Non-pigmented ciliary epithelial cell (primary cell): ENCODE data around the gene SMC4.

Source experiments
- DNase-seq: peaks from one replicate; pipeline ENCODE4 v3.0.0-alpha.2; 2010; ENCODE audit warnings: low read depth

The SMC4 gene

GRCh38 chr3:160395297-160395696, 4.2 kb upstream of the SMC4 start:
- DNase-seq = no peak

GRCh38 chr3:160398820-160399124, 678 bp upstream of the SMC4 start:
- DNase-seq = no peak

GRCh38 chr3:160400030-160400701, 716 bp downstream of the SMC4 start:
- no peak for DNase-seq

GRCh38 chr3:160400702-160401150, 1.3 kb downstream of the SMC4 start:
- DNase-seq = no peak

GRCh38 chr3:160401291-160402095, 2.0 kb downstream of the SMC4 start:
- DNase-seq = no peak

GRCh38 chr3:160402221-160403027, 3.0 kb downstream of the SMC4 start:
- no peak for DNase-seq

GRCh38 chr3:160403028-160403545, 3.6 kb downstream of the SMC4 start:
- DNase-seq = no peak

- no peak for DNase-seq
Observed at GRCh38 chr3:160403796-160404470, 4.5 kb downstream of the SMC4 start.

GRCh38 chr3:160409812-160410610, 10.6 kb downstream of the SMC4 start:
- no peak for DNase-seq

GRCh38 chr3:160412477-160412876, 13.0 kb downstream of the SMC4 start:
- no peak for DNase-seq

- no peak for DNase-seq
Observed at GRCh38 chr3:160413613-160414248, 14.3 kb downstream of the SMC4 start.

GRCh38 chr3:160417311-160417710, 17.9 kb downstream of the SMC4 start:
- DNase-seq = no peak

GRCh38 chr3:160427832-160428424, 28.5 kb downstream of the SMC4 start:
- no peak for DNase-seq

- DNase-seq = no peak
Observed at GRCh38 chr3:160434071-160434470, 34.6 kb downstream of the SMC4 start.

GRCh38 chr3:160435095-160435494, 35.6 kb downstream of the SMC4 start:
- DNase-seq = no peak

- DNase-seq = no peak
Observed at GRCh38 chr3:160435747-160436146, 36.3 kb downstream of the SMC4 start.

GRCh38 chr3:160437083-160437455, 37.6 kb downstream of the SMC4 start:
- no peak for DNase-seq

- DNase-seq = no peak
Observed at GRCh38 chr3:160440687-160441086, 41.2 kb downstream of the SMC4 start.

- DNase-seq = no peak
Observed at GRCh38 chr3:160444411-160444810, 45.0 kb downstream of the SMC4 start.

- no peak for DNase-seq
Observed at GRCh38 chr3:160445854-160446253, 46.4 kb downstream of the SMC4 start.
